ENCODE measurements around the gene CITED2.

CITED2 gene

DNA sequence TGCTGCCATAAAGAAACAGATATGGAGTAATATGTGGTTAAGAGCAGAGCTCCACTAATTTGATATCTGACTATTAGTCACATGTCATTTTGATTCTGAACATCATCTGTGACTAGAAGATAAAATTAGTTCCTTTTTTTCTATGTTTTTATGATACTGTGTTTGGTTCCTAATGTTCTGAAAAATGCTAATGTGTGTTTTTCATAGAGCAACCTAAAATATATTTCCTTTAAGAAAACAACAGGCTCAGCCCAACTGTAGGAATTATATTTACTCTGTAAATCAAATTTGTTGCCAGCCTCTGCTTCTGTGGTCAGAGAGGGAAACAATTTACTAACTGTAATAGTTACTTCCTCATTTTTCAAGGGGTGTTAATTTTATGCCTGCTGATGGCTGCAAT lies 49.3 kb downstream of the CITED2 start:
- TF ChIP-seq ZFX (IDR thresholded peaks at IDR 0.05; ENCODE audit: borderline replicate concordance) (no peak), CTCF (IDR thresholded peaks at IDR 0.05) (no peak)
- H3K27ac ChIP-seq, result no peak overlapping the region

DNA sequence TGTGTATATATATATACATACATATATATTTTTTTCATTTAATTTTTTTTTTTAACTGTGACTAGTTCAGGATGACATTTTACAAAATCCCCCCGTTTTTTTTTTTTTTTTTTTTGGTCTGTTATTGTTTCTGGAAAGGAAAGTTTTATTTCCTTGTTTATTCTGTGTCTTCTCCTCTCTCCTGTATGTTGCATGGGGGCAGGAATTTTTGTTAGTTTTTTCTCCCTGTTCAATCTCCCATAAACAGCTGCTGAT lies 50.2 kb downstream of the CITED2 start:
- TF ChIP-seq CTCF (IDR thresholded peaks at IDR 0.05) (no peak), ZFX (IDR thresholded peaks at IDR 0.05; ENCODE audit: borderline replicate concordance) (no peak)
- H3K27ac ChIP-seq, result no peak overlapping the region

DNA sequence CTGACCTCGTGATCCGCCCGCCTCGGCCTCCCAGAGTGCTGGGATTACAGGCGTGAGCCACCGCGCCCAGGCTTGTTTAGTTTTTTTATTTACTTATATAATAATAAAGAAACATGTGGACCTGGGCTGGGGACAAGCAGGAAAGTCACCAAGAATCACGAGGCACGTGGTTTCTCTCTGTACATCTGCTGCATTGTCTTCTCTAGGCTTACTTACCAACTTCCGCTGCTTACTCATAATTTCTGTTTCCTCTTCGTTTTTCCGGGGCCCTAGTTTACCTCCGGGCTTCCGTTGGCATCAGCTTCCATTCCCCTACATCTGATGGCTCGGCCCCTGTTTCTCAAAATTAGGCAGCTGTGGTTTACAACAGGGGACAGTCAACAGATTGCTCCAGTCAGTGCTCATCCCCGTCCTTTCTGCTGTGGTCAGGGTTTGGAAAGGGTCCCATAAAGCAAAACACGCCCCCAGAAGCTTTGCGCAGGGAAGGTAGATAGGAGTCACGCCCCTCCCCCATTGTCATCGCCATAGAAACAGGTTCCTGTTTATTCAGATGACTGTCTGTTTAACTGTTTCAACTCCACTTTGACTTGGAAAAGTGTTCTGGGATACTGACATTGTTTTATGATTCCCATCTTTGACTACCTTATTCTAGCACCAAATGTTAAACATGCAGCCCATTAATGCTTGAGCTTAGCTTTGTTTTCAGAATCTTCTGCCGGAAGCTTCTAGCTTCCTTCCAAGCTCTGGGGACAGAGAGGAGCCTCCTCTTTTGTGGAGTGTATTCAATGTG lies 50.7 kb downstream of the CITED2 start:
- TF ChIP-seq ZFX (IDR thresholded peaks at IDR 0.05; ENCODE audit: borderline replicate concordance) (no peak), CTCF (IDR thresholded peaks at IDR 0.05) (no peak)
- H3K27ac ChIP-seq, result no peak overlapping the region
